ENCODE measurements around the gene PHEX.

PHEX gene

DNA sequence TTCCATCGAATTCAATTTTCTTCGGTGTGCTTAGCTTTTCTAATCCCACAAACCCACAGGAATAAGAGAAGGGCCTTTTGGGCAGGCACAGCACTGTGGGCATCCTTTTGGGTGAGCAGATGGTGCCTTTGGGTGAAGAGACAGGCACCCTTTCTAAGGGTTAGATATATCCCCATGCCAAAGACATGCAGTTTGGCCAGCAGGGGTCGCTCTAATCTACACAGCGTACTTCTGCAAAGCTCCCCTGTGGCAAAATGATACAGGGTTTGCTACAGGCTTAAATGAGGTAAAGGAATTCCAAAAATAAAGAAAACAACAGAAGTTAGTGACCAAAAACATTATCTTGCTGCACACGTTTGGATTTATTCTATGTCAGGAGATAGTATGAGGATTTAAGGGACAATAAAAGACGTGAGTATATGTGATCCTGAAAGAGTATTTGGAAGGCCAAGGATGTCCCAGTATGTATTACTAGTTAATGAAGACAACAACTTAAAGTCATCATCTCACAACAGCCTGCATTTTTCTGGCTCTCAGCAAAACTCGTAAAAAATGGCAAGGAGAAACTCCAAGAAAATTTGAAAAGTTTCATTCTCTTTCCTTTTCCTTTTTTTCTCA lies 49.5 kb downstream of the PHEX start:
- no peaks in the 10 kb centered on the region for H3K9me3 ChIP-seq (ENCODE audit: control insufficient read depth, insufficient read depth, low read length)
- peaks cover 8% of the 10 kb centered on the region for H3K4me1 ChIP-seq (ENCODE audit: control insufficient read depth, insufficient read depth, low read length)
- H3K36me3 ChIP-seq (ENCODE audit: control insufficient read depth, insufficient read depth, low read length): no peaks in the 10 kb centered on the region
- H3K9ac ChIP-seq (ENCODE audit: low read depth, low read length): no peak overlapping the region
- H3K4me3 ChIP-seq (ENCODE audit: low read depth, low read length): no peak overlapping the region
- no peaks in the 10 kb centered on the region for H3K27me3 ChIP-seq (ENCODE audit: control insufficient read depth, insufficient read depth, low read length)

DNA sequence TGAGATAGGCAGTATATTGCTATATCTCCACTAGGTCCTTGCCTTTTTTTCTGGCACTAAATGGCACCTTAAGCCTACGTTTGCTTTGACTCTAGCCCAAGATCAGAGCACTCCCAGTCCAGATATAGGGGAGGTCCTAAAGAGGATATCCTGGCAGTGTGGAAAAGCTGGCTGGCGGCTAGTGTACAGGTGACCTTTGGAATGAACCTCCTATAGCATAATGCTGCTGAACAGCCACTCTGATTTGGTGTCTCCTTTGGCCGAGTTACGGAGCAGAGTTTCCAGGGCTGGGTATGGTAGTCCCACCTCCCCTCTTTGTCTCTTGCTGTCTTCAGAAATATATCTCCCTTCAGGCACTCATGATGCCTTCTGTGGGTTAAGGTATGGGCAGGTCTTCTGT lies 53.9 kb downstream of the PHEX start:
- no peaks in the 10 kb centered on the region for H3K27me3 ChIP-seq (ENCODE audit: control insufficient read depth, insufficient read depth, low read length)
- no peaks in the 10 kb centered on the region for H3K9me3 ChIP-seq (ENCODE audit: control insufficient read depth, insufficient read depth, low read length)
- no peaks in the 10 kb centered on the region for H3K36me3 ChIP-seq (ENCODE audit: control insufficient read depth, insufficient read depth, low read length)
- H3K4me1 ChIP-seq (ENCODE audit: control insufficient read depth, insufficient read depth, low read length): no peaks in the 10 kb centered on the region
- H3K9ac ChIP-seq (ENCODE audit: low read depth, low read length): no peak overlapping the region
- H3K4me3 ChIP-seq (ENCODE audit: low read depth, low read length): no peak overlapping the region

DNA sequence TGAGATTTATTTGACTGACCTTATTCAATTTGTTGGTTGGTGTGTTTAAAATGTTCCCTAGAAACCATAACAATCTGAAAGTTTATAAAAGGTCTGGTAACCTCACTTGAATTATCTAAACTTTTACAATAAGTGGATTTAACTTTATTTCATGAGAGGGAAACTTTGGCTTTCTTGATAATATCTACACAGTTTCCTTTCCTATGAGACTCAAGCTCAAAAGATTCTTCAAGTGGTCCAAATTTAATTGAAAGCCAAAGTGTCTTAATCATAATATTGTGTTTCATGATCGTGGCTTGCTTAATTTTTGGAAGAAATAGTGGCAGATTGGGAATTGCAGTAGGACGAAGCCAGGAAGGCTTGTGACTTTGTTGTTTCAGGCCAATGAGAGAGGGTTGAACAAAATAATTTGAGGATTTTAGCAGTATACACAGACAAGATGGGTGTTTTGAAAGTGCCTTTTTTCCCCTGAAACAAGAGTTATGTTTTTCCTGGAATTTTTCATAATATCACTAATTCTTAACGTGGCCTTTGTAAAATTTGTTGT lies 55.0 kb downstream of the PHEX start:
- Histone ChIP-seq H3K4me1 (ENCODE audit: control insufficient read depth, insufficient read depth, low read length) (no peaks in the 10 kb centered on the region), H3K27me3 (ENCODE audit: control insufficient read depth, insufficient read depth, low read length) (no peaks in the 10 kb centered on the region), H3K9ac (ENCODE audit: low read depth, low read length) (no peak overlapping the region)

DNA sequence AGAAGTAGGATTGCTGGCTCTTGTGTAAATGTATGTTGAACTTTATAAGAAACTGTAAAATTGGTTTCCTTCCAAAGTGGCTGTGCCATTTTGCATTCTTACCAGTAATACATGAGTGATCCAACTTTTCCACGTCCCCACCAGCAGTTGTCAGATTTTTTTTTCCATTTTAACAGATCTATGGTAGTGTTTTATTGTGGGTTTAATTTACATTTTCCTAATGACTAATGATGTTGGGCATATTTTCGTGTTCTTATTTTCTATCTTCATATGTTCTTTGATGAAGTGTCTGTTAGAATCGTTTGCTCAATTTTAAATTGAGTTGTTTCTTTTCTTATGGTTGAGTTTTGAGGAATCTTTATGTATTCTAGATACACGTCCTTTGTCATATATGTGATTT lies 56.2 kb downstream of the PHEX start:
- H3K9ac ChIP-seq (ENCODE audit: low read depth, low read length): no peak overlapping the region
- no peaks in the 10 kb centered on the region for H3K4me1 ChIP-seq (ENCODE audit: control insufficient read depth, insufficient read depth, low read length)
- H3K9me3 ChIP-seq (ENCODE audit: control insufficient read depth, insufficient read depth, low read length): no peaks in the 10 kb centered on the region
- H3K27me3 ChIP-seq (ENCODE audit: control insufficient read depth, insufficient read depth, low read length): no peaks in the 10 kb centered on the region
- no peaks in the 10 kb centered on the region for H3K36me3 ChIP-seq (ENCODE audit: control insufficient read depth, insufficient read depth, low read length)
- H3K4me3 ChIP-seq (ENCODE audit: low read depth, low read length): no peak overlapping the region

More for the DNA sequence above, 55.0 kb downstream of the PHEX start:
- no peak overlapping the region for H3K4me3 ChIP-seq (ENCODE audit: low read depth, low read length)
- no peaks in the 10 kb centered on the region for H3K36me3 ChIP-seq (ENCODE audit: control insufficient read depth, insufficient read depth, low read length)
- H3K9me3 ChIP-seq (ENCODE audit: control insufficient read depth, insufficient read depth, low read length): no peaks in the 10 kb centered on the region

DNA sequence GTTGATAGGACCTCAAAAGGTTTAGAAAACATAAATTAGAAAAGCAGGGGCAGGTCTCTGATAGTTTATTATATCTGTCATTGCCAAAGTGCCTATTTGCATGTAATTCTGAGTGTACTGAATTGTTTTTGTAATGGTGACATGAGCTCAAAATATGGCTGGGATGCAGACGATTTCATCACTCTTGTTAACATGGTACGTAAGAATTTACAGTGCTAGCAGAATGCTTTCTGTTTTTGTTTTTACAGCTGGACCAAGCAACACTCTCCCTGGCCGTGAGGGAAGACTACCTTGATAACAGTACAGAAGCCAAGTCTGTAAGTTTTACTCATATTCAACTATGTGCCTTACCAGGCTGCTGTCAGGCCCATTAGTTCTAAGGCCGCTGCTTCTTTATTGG lies 58.1 kb downstream of the PHEX start:
- Histone ChIP-seq H3K27me3 (ENCODE audit: control insufficient read depth, insufficient read depth, low read length) (no peaks in the 10 kb centered on the region), H3K9me3 (ENCODE audit: control insufficient read depth, insufficient read depth, low read length) (no peaks in the 10 kb centered on the region), H3K4me1 (ENCODE audit: control insufficient read depth, insufficient read depth, low read length) (peaks cover 4% of the 10 kb centered on the region), H3K9ac (ENCODE audit: low read depth, low read length) (no peak overlapping the region), H3K36me3 (ENCODE audit: control insufficient read depth, insufficient read depth, low read length) (no peaks in the 10 kb centered on the region), H3K4me3 (ENCODE audit: low read depth, low read length) (no peak overlapping the region)

DNA sequence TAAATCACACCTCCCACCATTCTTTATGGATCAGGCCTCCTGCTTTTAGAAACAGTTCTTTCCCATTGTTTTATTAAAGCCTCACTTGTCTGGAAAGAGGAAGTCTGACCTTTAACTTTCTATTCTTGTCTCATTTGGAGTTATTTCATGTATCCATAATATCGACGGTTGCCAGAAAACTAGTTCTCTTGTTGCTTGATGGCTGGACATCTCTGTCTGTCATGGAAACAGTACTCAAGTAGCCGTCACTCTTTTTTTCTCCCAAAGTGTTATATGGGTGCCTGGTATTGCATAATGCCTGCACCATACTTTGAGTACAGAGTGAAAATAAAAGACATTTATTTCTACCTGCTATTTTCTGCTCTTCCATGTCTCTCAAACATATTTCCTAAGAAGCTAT lies 61.4 kb downstream of the PHEX start:
- Histone ChIP-seq H3K4me1 (ENCODE audit: control insufficient read depth, insufficient read depth, low read length) (peaks cover 4% of the 10 kb centered on the region), H3K36me3 (ENCODE audit: control insufficient read depth, insufficient read depth, low read length) (no peaks in the 10 kb centered on the region), H3K27me3 (ENCODE audit: control insufficient read depth, insufficient read depth, low read length) (no peaks in the 10 kb centered on the region), H3K9ac (ENCODE audit: low read depth, low read length) (no peak overlapping the region), H3K9me3 (ENCODE audit: control insufficient read depth, insufficient read depth, low read length) (no peaks in the 10 kb centered on the region), H3K4me3 (ENCODE audit: low read depth, low read length) (no peak overlapping the region)

DNA sequence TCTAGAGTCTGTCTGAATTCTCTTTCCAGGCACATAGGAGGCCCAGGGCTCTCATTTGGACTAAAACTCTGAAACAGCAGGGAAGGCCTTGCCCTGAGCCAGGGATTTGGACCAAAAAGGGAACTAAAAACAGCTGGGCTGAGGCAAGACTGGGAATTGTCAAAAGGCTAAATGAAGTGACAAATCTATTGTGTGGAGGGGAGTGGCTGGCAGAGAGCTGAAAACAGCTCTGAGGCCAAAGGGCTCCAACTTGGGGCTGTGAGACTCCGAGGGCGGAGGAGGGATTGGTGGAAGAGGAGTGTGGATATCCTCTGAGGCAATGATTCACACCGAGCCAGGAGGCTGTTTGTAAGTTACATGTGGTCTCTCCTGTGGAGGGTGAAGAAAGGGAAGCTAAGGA lies 63.2 kb downstream of the PHEX start:
- Histone ChIP-seq H3K27me3 (ENCODE audit: control insufficient read depth, insufficient read depth, low read length) (no peaks in the 10 kb centered on the region), H3K36me3 (ENCODE audit: control insufficient read depth, insufficient read depth, low read length) (no peaks in the 10 kb centered on the region)

DNA sequence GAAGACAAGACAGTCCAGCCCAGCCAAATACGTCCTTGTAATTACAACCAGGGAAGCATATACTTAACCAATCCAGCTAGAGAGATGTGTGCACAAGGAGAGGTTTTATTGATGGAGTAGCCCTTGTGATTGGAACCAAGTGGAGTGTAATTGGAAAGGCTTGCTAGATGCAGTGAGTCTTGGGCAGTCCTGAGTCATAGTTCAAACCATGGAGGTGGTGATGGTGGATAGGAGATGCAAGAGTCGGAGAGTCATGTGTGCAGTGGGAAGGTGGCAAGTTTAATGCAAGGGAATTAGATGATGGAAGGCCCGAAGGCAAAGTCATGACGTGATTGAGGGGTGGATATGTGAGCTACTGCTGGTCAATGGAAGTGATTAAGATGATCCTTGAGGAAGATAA lies 63.7 kb downstream of the PHEX start:
- Histone ChIP-seq H3K9ac (ENCODE audit: low read depth, low read length) (no peak overlapping the region), H3K4me1 (ENCODE audit: control insufficient read depth, insufficient read depth, low read length) (peaks cover 4% of the 10 kb centered on the region), H3K4me3 (ENCODE audit: low read depth, low read length) (no peak overlapping the region), H3K36me3 (ENCODE audit: control insufficient read depth, insufficient read depth, low read length) (no peaks in the 10 kb centered on the region), H3K27me3 (ENCODE audit: control insufficient read depth, insufficient read depth, low read length) (no peaks in the 10 kb centered on the region), H3K9me3 (ENCODE audit: control insufficient read depth, insufficient read depth, low read length) (no peaks in the 10 kb centered on the region)

More for the DNA sequence above, 63.2 kb downstream of the PHEX start:
- Histone ChIP-seq H3K4me3 (ENCODE audit: low read depth, low read length) (no peak overlapping the region), H3K9me3 (ENCODE audit: control insufficient read depth, insufficient read depth, low read length) (no peaks in the 10 kb centered on the region), H3K9ac (ENCODE audit: low read depth, low read length) (no peak overlapping the region), H3K4me1 (ENCODE audit: control insufficient read depth, insufficient read depth, low read length) (peaks cover 4% of the 10 kb centered on the region)

DNA sequence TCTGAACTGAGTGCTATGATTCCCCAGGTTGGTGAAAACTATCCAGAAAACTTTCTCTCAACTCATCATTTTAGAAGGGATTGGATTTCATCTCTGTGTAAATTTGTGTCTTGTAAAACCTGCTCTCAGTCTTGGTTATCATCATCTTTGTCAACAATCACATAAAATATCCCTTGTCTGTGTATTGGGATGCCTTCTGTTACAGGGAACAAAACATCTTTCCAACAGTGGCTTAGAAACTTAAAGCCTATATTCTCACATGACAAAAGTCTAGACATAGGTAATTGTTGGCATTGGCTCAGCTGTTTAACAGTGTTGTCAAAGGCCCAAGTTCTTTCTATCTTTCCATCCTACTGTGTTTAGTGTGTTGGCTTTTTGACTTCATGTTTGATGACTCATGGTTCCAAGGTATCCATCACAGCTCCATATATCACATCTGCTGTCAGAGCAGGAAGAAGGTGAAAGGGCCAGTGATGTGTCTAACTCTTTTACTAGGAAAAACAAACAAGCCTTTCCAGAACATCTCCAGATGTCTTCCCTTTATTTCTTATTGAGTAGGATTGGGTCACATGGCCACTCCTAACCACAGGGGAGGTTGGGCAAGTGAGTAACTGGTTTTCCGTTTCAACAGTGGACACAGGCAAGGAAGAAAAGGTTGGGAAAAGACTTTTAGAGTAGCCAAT lies 65.0 kb downstream of the PHEX start:
- H3K4me1 ChIP-seq (ENCODE audit: control insufficient read depth, insufficient read depth, low read length): peaks cover 4% of the 10 kb centered on the region
- no peak overlapping the region for H3K4me3 ChIP-seq (ENCODE audit: low read depth, low read length)
- H3K9ac ChIP-seq (ENCODE audit: low read depth, low read length): no peak overlapping the region
- no peaks in the 10 kb centered on the region for H3K9me3 ChIP-seq (ENCODE audit: control insufficient read depth, insufficient read depth, low read length)
- no peaks in the 10 kb centered on the region for H3K27me3 ChIP-seq (ENCODE audit: control insufficient read depth, insufficient read depth, low read length)
- H3K36me3 ChIP-seq (ENCODE audit: control insufficient read depth, insufficient read depth, low read length): no peaks in the 10 kb centered on the region

DNA sequence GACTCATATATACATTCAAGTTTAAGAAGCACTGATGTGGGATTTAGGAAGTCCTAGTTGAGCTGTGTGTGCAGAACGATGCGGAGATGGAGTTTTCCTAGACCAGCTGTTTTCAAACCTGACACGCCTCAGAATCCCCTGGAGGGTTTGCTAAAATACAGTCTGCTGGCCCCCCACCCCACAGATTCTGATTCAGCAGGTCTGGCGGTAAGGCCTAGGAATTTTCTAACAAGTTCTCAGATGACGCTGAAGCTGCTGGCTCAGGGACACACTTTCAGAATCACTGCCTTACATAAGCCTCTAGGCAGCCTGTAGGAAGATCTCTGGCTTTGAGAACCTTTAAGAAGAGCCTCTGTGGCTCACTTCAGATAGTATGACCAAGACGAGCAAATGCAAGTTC lies 73.1 kb downstream of the PHEX start:
- H3K27me3 ChIP-seq (ENCODE audit: control insufficient read depth, insufficient read depth, low read length): no peaks in the 10 kb centered on the region
- peaks cover 5% of the 10 kb centered on the region for H3K4me1 ChIP-seq (ENCODE audit: control insufficient read depth, insufficient read depth, low read length)
- no peak overlapping the region for H3K9ac ChIP-seq (ENCODE audit: low read depth, low read length)
- H3K4me3 ChIP-seq (ENCODE audit: low read depth, low read length): no peak overlapping the region
- no peaks in the 10 kb centered on the region for H3K36me3 ChIP-seq (ENCODE audit: control insufficient read depth, insufficient read depth, low read length)
- no peaks in the 10 kb centered on the region for H3K9me3 ChIP-seq (ENCODE audit: control insufficient read depth, insufficient read depth, low read length)

DNA sequence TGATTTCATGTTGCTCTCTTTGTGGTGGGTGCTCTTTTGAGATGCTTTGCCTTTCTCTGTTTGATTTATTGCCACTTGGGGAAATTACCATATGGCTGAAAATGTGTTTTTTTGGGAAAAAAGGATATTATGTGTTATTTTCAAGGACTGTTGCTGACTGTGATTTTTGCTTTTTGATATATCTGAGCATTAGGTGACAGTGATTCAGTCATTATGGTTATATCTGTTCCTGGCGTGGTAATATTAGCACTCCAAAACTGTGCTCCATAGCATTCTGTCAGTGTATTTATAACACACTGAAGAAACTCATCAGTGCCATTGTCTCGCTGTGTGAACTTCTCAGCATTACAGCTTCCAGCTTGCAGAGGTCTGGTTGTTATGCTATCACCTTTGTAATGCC lies 73.8 kb downstream of the PHEX start:
- peaks cover 5% of the 10 kb centered on the region for H3K4me1 ChIP-seq (ENCODE audit: control insufficient read depth, insufficient read depth, low read length)
- no peak overlapping the region for H3K4me3 ChIP-seq (ENCODE audit: low read depth, low read length)
- no peaks in the 10 kb centered on the region for H3K9me3 ChIP-seq (ENCODE audit: control insufficient read depth, insufficient read depth, low read length)
- no peaks in the 10 kb centered on the region for H3K27me3 ChIP-seq (ENCODE audit: control insufficient read depth, insufficient read depth, low read length)
- H3K9ac ChIP-seq (ENCODE audit: low read depth, low read length): no peak overlapping the region
- no peaks in the 10 kb centered on the region for H3K36me3 ChIP-seq (ENCODE audit: control insufficient read depth, insufficient read depth, low read length)

DNA sequence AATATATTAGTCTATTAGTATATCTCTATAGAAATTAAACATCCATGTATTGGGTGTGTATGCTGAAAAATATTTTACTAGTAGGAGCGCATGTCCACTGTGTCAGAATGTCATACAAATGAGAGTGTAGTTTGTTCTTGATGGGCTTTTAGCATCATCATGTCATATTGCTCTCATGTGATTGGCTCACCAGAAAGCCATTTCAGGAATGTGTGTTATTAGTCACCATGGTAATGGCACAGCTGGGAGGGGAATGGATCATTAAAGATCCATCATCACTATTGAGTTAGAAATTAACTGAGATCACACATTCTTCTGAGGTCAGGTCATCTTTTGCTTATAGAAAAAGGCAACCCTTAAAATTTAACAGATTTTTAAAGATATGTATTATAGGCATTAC lies 77.3 kb downstream of the PHEX start:
- Histone ChIP-seq H3K9me3 (ENCODE audit: control insufficient read depth, insufficient read depth, low read length) (no peaks in the 10 kb centered on the region), H3K36me3 (ENCODE audit: control insufficient read depth, insufficient read depth, low read length) (no peaks in the 10 kb centered on the region), H3K27me3 (ENCODE audit: control insufficient read depth, insufficient read depth, low read length) (no peaks in the 10 kb centered on the region), H3K9ac (ENCODE audit: low read depth, low read length) (no peak overlapping the region), H3K4me1 (ENCODE audit: control insufficient read depth, insufficient read depth, low read length) (peaks cover 5% of the 10 kb centered on the region), H3K4me3 (ENCODE audit: low read depth, low read length) (no peak overlapping the region)

Measured in iPS-15b (cell line).